HepG2 (cell line): ENCODE data around the gene IGFL1. TPM values are rescaled to one million over a fixed set of nuclear protein-coding genes. Genes with fewer than 3 reads are reported as not detected.
"Not testable (repeated sequence)": the region's sequence is repeated elsewhere in the genome, so short reads cannot be mapped to it uniquely, and the experiment has no call there.

ENCODE experiments used
- ATAC-seq: fragments of 200-7000 bp; cut with Tn5 transposase; 3 replicates; pipeline ENCODE4 v1.9.1; 2020; ENCODE audit warnings: mild to moderate bottlenecking, moderate library complexity
- BruUV-seq: library from RNA; stranded (reverse); fragments of 400-500 nt; replicated peaks from 2 replicates; lab custom pipeline; 2021; lab: Mats Ljungman, UMichigan
- CTCF ChIA-PET: fragments of 300-600 bp; formaldehyde crosslinking; extraction: SDS; loops from one replicate; lab custom pipeline; 2021; ENCODE audit warnings: low total read pairs, inconsistent platforms, low intra/inter-chr PET ratio; lab: Yijun Ruan, JAX
- POLR2A ChIA-PET: fragments of 350-600 bp; sonication (Branson Sonifier 250); formaldehyde crosslinking; loops from one replicate; lab custom pipeline; 2020; ENCODE audit warnings: antibody characterized with exemption, inconsistent platforms; lab: Yijun Ruan, JAX
- DNase-seq: peaks from one replicate; pipeline ENCODE4 v3.0.0-alpha.2; 2015; ENCODE audit warnings: low spot score
- FAIRE-seq: peaks from 3 replicates; lab custom pipeline; 2011; peaks lifted over from hg19 to GRCh38; lab: Jason Lieb, UNC
- H2AFZ ChIP-seq: one replicate; pipeline ENCODE4 v1.6.1; 2011; ENCODE audit warnings: low read length, inconsistent platforms
- H3K27ac ChIP-seq: fragments of 300-600 bp; 3 replicates; pipeline ENCODE4 v1.8.0; 2011; ENCODE audit warnings: mixed run types, mild to moderate bottlenecking, mixed read lengths, low read length, inconsistent platforms; ENCODE audit not compliant: insufficient read depth; ENCODE audit errors: extremely low read length
- H3K27me3 ChIP-seq, 2 experiments: fragments of 200-600 bp in 1 of 2; 2 replicates in 1 of 2; 3 replicates in 1 of 2; pipeline versions ENCODE4 v1.6.0 to v1.8.0; 2011; ENCODE audit warnings: low read length in 2 of 2, mild to moderate bottlenecking in 2 of 2, moderate library complexity in 2 of 2, inconsistent platforms in 1 of 2; ENCODE audit not compliant: insufficient read depth in 2 of 2, control insufficient read depth in 1 of 2
- H3K36me3 ChIP-seq, 2 experiments: fragments of 200-600 bp in 1 of 2; replicated peaks in 1 of 2; 2 replicates in 1 of 2; 3 replicates in 1 of 2; pipeline versions ENCODE4 v1.5.1 to v1.8.0; 2011; ENCODE audit warnings: low read length in 2 of 2, inconsistent platforms in 1 of 2; ENCODE audit not compliant: insufficient read depth in 2 of 2, control insufficient read depth in 1 of 2
- H3K4me1 ChIP-seq: 2 replicates; pipeline ENCODE4 v1.5.1; 2012; ENCODE audit warnings: low read length, inconsistent platforms; ENCODE audit not compliant: insufficient read depth
- H3K4me2 ChIP-seq: 2 replicates; pipeline ENCODE4 v1.6.0; 2011; ENCODE audit warnings: low read depth, low read length, inconsistent platforms
- H3K4me3 ChIP-seq, 3 experiments: fragments of 200-600 bp in 1 of 3; sonication (generic), shearing (Covaris generic) in 1 of 3; replicated peaks in 1 of 3; 2 replicates each; pipeline ENCODE4 v1.5.1; 2011 to 2016; ENCODE audit warnings: low read length in 3 of 3, inconsistent platforms in 2 of 3, low read depth in 2 of 3, mild to moderate bottlenecking in 2 of 3, control low read depth in 1 of 3, mixed read lengths in 1 of 3; ENCODE audit not compliant: insufficient read depth in 1 of 3
- H3K79me2 ChIP-seq: one replicate; pipeline ENCODE4 v1.6.1; 2011; ENCODE audit warnings: low read length, inconsistent platforms; ENCODE audit not compliant: insufficient read depth
- H3K9ac ChIP-seq: 2 replicates; pipeline ENCODE4 v1.6.0; 2011; ENCODE audit warnings: mild to moderate bottlenecking, low read depth, low read length, inconsistent platforms; ENCODE audit not compliant: insufficient read depth
- H3K9me3 ChIP-seq: 2 replicates; pipeline ENCODE4 v1.5.1; 2012; ENCODE audit warnings: mild to moderate bottlenecking, low read length
- H4K20me1 ChIP-seq: 2 replicates; pipeline ENCODE4 v1.6.0; 2011; ENCODE audit warnings: inconsistent platforms, mild to moderate bottlenecking, low read length, moderate library complexity; ENCODE audit not compliant: insufficient read depth
- FOSL2 ChIP-seq: sonication (generic); formaldehyde crosslinking; IDR thresholded peaks from 2 replicates; pipeline ENCODE4 v1.4.0; 2020; ENCODE audit warnings: missing genetic modification reagents
- WGBS: methylation state at CpG from one replicate; pipeline ENCODE4 v1.1.6; 2017; ENCODE audit warnings: low lambda C conversion rate; 5-methylcytosine and 5-hydroxymethylcytosine counted together
- in situ Hi-C: cut with HindIII; loops from 2 replicates; pipeline ENCODE4 v1.10.0; 2017; ENCODE audit warnings: low pct_unique_long_range_greater_than_20kb; ENCODE audit not compliant: extremely low pct_ligation_motif_present
- intact Hi-C: fragments of 100-400 bp; cut with micrococcal nuclease; formaldehyde crosslinking; loops from one replicate; pipeline ENCODE4 v1.10.0; 2022; ENCODE audit not compliant: unreplicated experiment
- polyA plus RNA-seq, 8 experiments: library from polyadenylated mRNA; depleted of rRNA in 3 of 8; stranded (reverse) in 7 of 8; unstranded in 1 of 8; fragments of >200 nt; fragmentation: Illumina TruSeq in 4 of 8; extraction: Trizol in 4 of 8; gene quantifications; 2 replicates each; pipeline versions ENCODE4 v1.2.1 to v1.2.3, GENCODE V29; 2011 to 2016; ENCODE audit warnings: low read depth in 4 of 8, missing spikeins in 1 of 8, mixed read lengths in 1 of 8; ENCODE audit not compliant: insufficient read depth in 1 of 8
- total RNA-seq, 5 experiments: library from RNA; depleted of rRNA; stranded (reverse); fragments of >200 nt; fragmentation: Illumina TruSeq; extraction: Trizol; gene quantifications; 2 replicates each; pipeline ENCODE4 v1.2.3, GENCODE V29; 2016; ENCODE audit warnings: low read depth in 1 of 5
- TF ChIP-seq, protein P1 (sequence below): sonication (generic); formaldehyde crosslinking; IDR thresholded peaks from 2 replicates; pipeline ENCODE4 v1.5.0; 2020; ENCODE audit warnings: mild to moderate bottlenecking, missing genetic modification reagents

Gene IGFL1
- total and polyA plus RNA-seq, 2 of the 13 experiments (the other 11 are each of a cell fraction or from before 2014, with no cell fraction given): not detected

DNA sequence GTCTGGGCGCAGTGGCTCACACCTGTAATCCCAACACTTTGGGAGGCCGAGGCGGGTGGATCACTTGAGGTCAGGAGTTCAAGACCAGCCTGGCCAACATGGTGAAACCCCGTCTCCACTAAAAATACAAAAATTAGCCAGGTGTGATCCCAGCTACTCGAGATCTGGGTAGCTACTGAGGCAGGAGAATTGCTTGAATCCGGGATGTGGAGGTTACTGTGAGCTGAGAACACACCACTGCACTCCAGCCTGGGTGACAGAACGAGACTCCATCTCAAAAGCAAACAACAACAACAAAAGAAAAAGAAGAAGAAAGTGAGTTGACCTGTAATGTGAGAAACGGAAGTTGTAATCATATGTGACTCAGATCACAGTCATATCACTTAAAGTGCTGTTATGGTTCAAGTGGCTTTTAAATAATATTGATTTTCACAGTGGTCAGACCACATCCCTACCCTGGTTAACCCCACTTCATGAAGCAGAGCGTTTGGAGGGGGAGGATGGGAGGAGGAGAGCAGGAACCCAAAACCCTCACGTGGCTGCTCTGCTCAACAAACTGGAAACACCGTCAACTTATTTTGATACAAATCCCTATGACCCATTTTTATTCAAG, 33.2 kb downstream of the IGFL1 start:
- BruUV-seq, in situ Hi-C loops, H3K27ac ChIP-seq, H3K4me3 ChIP-seq, POLR2A ChIA-PET, ATAC-seq, H3K9ac ChIP-seq, FAIRE-seq, H3K36me3 ChIP-seq, H3K4me1 ChIP-seq, H3K4me2 ChIP-seq, H2AFZ ChIP-seq, H3K9me3 ChIP-seq, H3K79me2 ChIP-seq, H4K20me1 ChIP-seq: not testable (repeated sequence)
- DNase-seq: peak; percentile 10
- 9% methylated on average over 11 of the region's 11 CpGs for WGBS
- CTCF ChIA-PET: interaction anchor here (1.2 kb wide), 1 partner anchor 181 kb away, joined by 5 read pairs; no protein-coding TSS in a partner anchor
- peaks cover 0 to 18% of the 10 kb centered on the region in 2 experiments; a peak in 3 of 5 replicates for H3K27me3 ChIP-seq
- TF ChIP-seq FOSL2 (CRISPR knock-in tag): 0 out of 2 replicates have a peak, but pooled peaks have one; percentile 19
- intact Hi-C loops: loop anchor here (10.0 kb wide), 1 partner anchor 78 kb away; no protein-coding TSS in a partner anchor

DNA sequence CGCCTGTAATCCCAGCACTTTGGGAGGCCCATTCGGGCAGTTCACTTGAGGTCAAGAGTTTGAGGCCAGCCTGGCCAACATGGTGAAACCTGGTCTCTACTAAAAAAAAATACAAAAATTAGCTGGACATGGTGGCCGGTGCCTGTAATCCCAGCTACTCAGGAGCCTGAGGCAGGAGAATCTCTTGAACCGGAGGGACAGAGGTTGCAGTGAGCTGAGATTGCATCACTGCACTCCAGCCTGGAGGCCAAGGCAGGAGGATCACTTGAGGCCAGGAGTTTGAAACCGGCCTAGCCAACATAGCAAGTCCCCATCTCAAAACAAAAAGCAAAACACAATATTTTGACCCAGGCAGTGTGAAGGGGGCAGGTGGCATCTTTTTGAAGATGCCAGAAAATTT, 35.3 kb downstream of the IGFL1 start:
- H2AFZ ChIP-seq, H3K4me3 ChIP-seq, H3K27ac ChIP-seq, H3K9me3 ChIP-seq, H3K79me2 ChIP-seq, BruUV-seq, POLR2A ChIA-PET, H3K4me1 ChIP-seq, FAIRE-seq, DNase-seq, H4K20me1 ChIP-seq, H3K9ac ChIP-seq, H3K4me2 ChIP-seq, ATAC-seq, H3K36me3 ChIP-seq: not testable (repeated sequence)
- peaks cover 0 to 13% of the 10 kb centered on the region in 2 experiments; a peak in 3 of 5 replicates for H3K27me3 ChIP-seq
- intact Hi-C loops (loop anchor here (1.0 to 10.0 kb wide), 4 partner anchors 80 to 236 kb away; no protein-coding TSS in a partner anchor), in situ Hi-C loops (loop anchor here (5.0 kb wide), 2 partner anchors 182 to 238 kb away; no protein-coding TSS in a partner anchor)
- TF ChIP-seq, protein P1, sequence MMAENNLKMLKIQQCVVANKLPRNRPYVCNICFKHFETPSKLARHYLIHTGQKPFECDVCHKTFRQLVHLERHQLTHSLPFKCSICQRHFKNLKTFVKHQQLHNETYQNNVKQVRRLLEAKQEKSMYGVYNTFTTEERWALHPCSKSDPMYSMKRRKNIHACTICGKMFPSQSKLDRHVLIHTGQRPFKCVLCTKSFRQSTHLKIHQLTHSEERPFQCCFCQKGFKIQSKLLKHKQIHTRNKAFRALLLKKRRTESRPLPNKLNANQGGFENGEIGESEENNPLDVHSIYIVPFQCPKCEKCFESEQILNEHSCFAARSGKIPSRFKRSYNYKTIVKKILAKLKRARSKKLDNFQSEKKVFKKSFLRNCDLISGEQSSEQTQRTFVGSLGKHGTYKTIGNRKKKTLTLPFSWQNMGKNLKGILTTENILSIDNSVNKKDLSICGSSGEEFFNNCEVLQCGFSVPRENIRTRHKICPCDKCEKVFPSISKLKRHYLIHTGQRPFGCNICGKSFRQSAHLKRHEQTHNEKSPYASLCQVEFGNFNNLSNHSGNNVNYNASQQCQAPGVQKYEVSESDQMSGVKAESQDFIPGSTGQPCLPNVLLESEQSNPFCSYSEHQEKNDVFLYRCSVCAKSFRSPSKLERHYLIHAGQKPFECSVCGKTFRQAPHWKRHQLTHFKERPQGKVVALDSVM (CRISPR knock-in tag): peak; percentile 39; the same call in 1 of the 2 replicates
- WGBS: 11% methylated on average over 5 of the region's 5 CpGs
- CTCF ChIA-PET: interaction anchor here (1.3 to 3.2 kb wide), 4 partner anchors 181 to 237 kb away, joined by 3 to 57 read pairs (median 20); no protein-coding TSS in a partner anchor
